GM12878 (cell line): Measurements from ENCODE around the gene ESRRB. TPM values are rescaled to one million over a fixed set of nuclear protein-coding genes. Genes with fewer than 3 reads are reported as not detected.

Experiments
- ATAC-seq: fragments of 200-7000 bp; cut with Tn5 transposase; 3 replicates; pipeline ENCODE4 v1.9.1; 2020; ENCODE audit warnings: mild to moderate bottlenecking, moderate library complexity
- BruUV-seq: library from RNA; stranded (reverse); fragments of 400-500 nt; replicated peaks from 2 replicates; lab custom pipeline; 2021; lab: Mats Ljungman, UMichigan
- CTCF ChIA-PET: fragments of 300-600 bp; sonication (Branson Sonifier 250); formaldehyde crosslinking; extraction: SDS; loops from one replicate; lab custom pipeline; 2021; ENCODE audit warnings: inconsistent platforms; lab: Yijun Ruan, JAX
- POLR2A ChIA-PET: fragments of 350-600 bp; formaldehyde crosslinking; extraction: SDS; loops from one replicate; lab custom pipeline; 2021; ENCODE audit warnings: inconsistent platforms; lab: Charles Lee
- RAD21 ChIA-PET: fragments of 300-600 bp; sonication (Branson Sonifier 250); formaldehyde crosslinking; loops from one replicate; lab custom pipeline; 2023; ENCODE audit warnings: antibody characterized with exemption; ENCODE audit not compliant: unreplicated experiment; lab: Charles Lee
- SMC1A ChIA-PET: fragments of 300-600 bp; sonication (Branson Sonifier 250); formaldehyde crosslinking; loops from one replicate; lab custom pipeline; 2023; ENCODE audit not compliant: unreplicated experiment, uncharacterized antibody; lab: Charles Lee
- DNase-seq: peaks from one replicate; pipeline ENCODE4 v3.0.0-alpha.2; 2011; ENCODE audit warnings: low read depth, low spot score
- FAIRE-seq: peaks from 3 replicates; lab custom pipeline; 2011; peaks lifted over from hg19 to GRCh38; lab: Jason Lieb, UNC
- H2AFZ ChIP-seq: 2 replicates; pipeline ENCODE4 v1.6.0; 2011; ENCODE audit warnings: low read depth, low read length, control low read depth; ENCODE audit not compliant: control insufficient read depth
- H3K27ac ChIP-seq: 2 replicates; pipeline ENCODE4 v1.5.1; 2011; ENCODE audit warnings: control low read depth; ENCODE audit not compliant: control insufficient read depth, insufficient read depth
- H3K27me3 ChIP-seq, 2 experiments: replicated peaks in 1 of 2; 2 replicates each; pipeline versions ENCODE4 v1.6.0 to v1.6.1; 2011; ENCODE audit warnings: low read length in 1 of 2; ENCODE audit not compliant: control insufficient read depth in 2 of 2, insufficient read depth in 2 of 2
- H3K36me3 ChIP-seq, 2 experiments: 2 replicates each; pipeline ENCODE4 v1.5.1; 2011; ENCODE audit warnings: low read length in 1 of 2; ENCODE audit not compliant: control insufficient read depth in 2 of 2, insufficient read depth in 2 of 2
- H3K4me1 ChIP-seq: 2 replicates; pipeline ENCODE4 v1.6.1; 2011; ENCODE audit warnings: mild to moderate bottlenecking, low read length, moderate library complexity, mixed read lengths; ENCODE audit not compliant: control insufficient read depth, insufficient read depth
- H3K4me2 ChIP-seq: 2 replicates; pipeline ENCODE4 v1.6.0; 2011; ENCODE audit warnings: control low read depth; ENCODE audit not compliant: control insufficient read depth, insufficient read depth
- H3K4me3 ChIP-seq: fragments of 200-600 bp; sonication (generic); 2 replicates; pipeline ENCODE4 v1.5.1; 2016
- H3K79me2 ChIP-seq: 2 replicates; pipeline ENCODE4 v1.6.0; 2011; ENCODE audit warnings: low read length; ENCODE audit not compliant: control insufficient read depth, insufficient read depth
- H3K9ac ChIP-seq: 2 replicates; pipeline ENCODE4 v1.8.0; 2011; ENCODE audit warnings: low read length, control low read depth, mixed read lengths; ENCODE audit not compliant: control insufficient read depth, insufficient read depth
- H3K9me3 ChIP-seq: replicated peaks from 3 replicates; pipeline ENCODE4 v1.5.1; 2011; ENCODE audit warnings: mild to moderate bottlenecking, low read length; ENCODE audit not compliant: control insufficient read depth, insufficient read depth
- H4K20me1 ChIP-seq: 2 replicates; pipeline ENCODE4 v1.6.0; 2011; ENCODE audit not compliant: control insufficient read depth, insufficient read depth
- CEBPB ChIP-seq, 2 experiments: fragments of 150-350 bp in 1 of 2; IDR thresholded peaks; 2 replicates each; pipeline ENCODE4 v1.6.1; 2012 to 2014; ENCODE audit warnings: low read depth in 2 of 2, low read length in 2 of 2, borderline replicate concordance in 1 of 2, inconsistent platforms in 1 of 2
- CREB1 ChIP-seq: IDR thresholded peaks from 2 replicates; pipeline ENCODE4 v1.6.1; 2012; ENCODE audit warnings: low read depth, mild to moderate bottlenecking, inconsistent platforms
- CREM ChIP-seq: IDR thresholded peaks from 2 replicates; pipeline ENCODE4 v1.6.1; 2014; ENCODE audit warnings: antibody characterized with exemption, low read depth
- EGR1 ChIP-seq, 2 experiments: IDR thresholded peaks; 1 replicate in 1 of 2; 2 replicates in 1 of 2; pipeline ENCODE4 v1.6.1; 2011 to 2012; ENCODE audit warnings: low read depth in 2 of 2, low read length in 2 of 2, borderline replicate concordance in 1 of 2, mild to moderate bottlenecking in 1 of 2, moderate library complexity in 1 of 2
- LARP7 ChIP-seq: fragments of 450-650 bp; IDR thresholded peaks from 2 replicates; pipeline ENCODE4 v1.6.1; 2017; ENCODE audit warnings: mild to moderate bottlenecking
- MXI1 ChIP-seq: fragments of 150-350 bp; IDR thresholded peaks from 2 replicates; pipeline ENCODE4 v1.6.1; 2011; ENCODE audit warnings: low read depth, mild to moderate bottlenecking, inconsistent platforms, low read length, improper control_type of control experiment
- MYC ChIP-seq: IDR thresholded peaks from 2 replicates; pipeline ENCODE4 v1.6.1; 2011; ENCODE audit warnings: mild to moderate bottlenecking, low read length, moderate library complexity, inconsistent platforms; ENCODE audit not compliant: insufficient read depth, insufficient replicate concordance, insufficient read length, severe bottlenecking
- NFYA ChIP-seq: IDR thresholded peaks from 2 replicates; pipeline ENCODE4 v1.6.1; 2011; ENCODE audit warnings: low read depth, mild to moderate bottlenecking, low read length, improper control_type of control experiment, borderline replicate concordance
- NFYB ChIP-seq: IDR thresholded peaks from 2 replicates; pipeline ENCODE4 v1.6.1; 2011; ENCODE audit warnings: low read depth, mild to moderate bottlenecking, low read length, improper control_type of control experiment, moderate library complexity; ENCODE audit not compliant: insufficient read depth
- NR2C2 ChIP-seq: IDR thresholded peaks from 2 replicates; pipeline ENCODE4 v1.6.1; 2011; ENCODE audit warnings: borderline replicate concordance, low read depth; ENCODE audit not compliant: control insufficient read depth, insufficient read length
- SIX5 ChIP-seq: IDR thresholded peaks from 2 replicates; pipeline ENCODE4 v1.6.1; 2011; ENCODE audit warnings: mild to moderate bottlenecking, low read depth, low read length, moderate library complexity; ENCODE audit not compliant: severe bottlenecking
- SMAD1 ChIP-seq: fragments of 450-650 bp; IDR thresholded peaks from 2 replicates; pipeline ENCODE4 v1.6.1; 2018; ENCODE audit warnings: mild to moderate bottlenecking, low read depth; ENCODE audit not compliant: partially characterized antibody
- TARDBP ChIP-seq: IDR thresholded peaks from 2 replicates; pipeline ENCODE4 v1.6.1; 2016; ENCODE audit warnings: borderline replicate concordance
- USF1 ChIP-seq: IDR thresholded peaks from 2 replicates; pipeline ENCODE4 v1.6.1; 2011; ENCODE audit warnings: borderline replicate concordance, low read depth, mild to moderate bottlenecking, moderate library complexity, mixed read lengths, low read length; ENCODE audit not compliant: insufficient read depth; ENCODE audit errors: extremely low read length
- ZBTB40 ChIP-seq: fragments of 450-650 bp; IDR thresholded peaks from 2 replicates; pipeline ENCODE4 v1.6.1; 2016; ENCODE audit warnings: mild to moderate bottlenecking, moderate library complexity, borderline replicate concordance
- WGBS: methylation state at CpG from one replicate; pipeline ENCODE4 v1.1.6; 2016; ENCODE audit warnings: low lambda C conversion rate; ENCODE audit not compliant: insufficient replicate concordance, insufficient coverage; ENCODE audit errors: missing lambda C conversion rate; 5-methylcytosine and 5-hydroxymethylcytosine counted together
- in situ Hi-C: fragments of 300-500 bp; cut with MboI; formaldehyde crosslinking; loops from 9 replicates; pipeline ENCODE4 v1.14.3; 2018; ENCODE audit warnings: mixed read lengths
- intact Hi-C: fragments of 100-400 bp; cut with micrococcal nuclease; formaldehyde crosslinking; loops from one replicate; pipeline ENCODE4 v1.14.2; 2022; ENCODE audit not compliant: unreplicated experiment
- polyA plus RNA-seq, 11 experiments: library from polyadenylated mRNA; depleted of rRNA in 4 of 11; unstranded in 6 of 11; stranded (reverse) in 5 of 11; fragments of >200 nt; fragmentation: Nextera tagmentation in 4 of 11; fragmentation: Illumina TruSeq in 1 of 11; extraction: Ambion mirVana in 4 of 11; extraction: Trizol in 1 of 11; gene quantifications; 1 replicate in 1 of 11; 2 replicates in 10 of 11; pipeline versions ENCODE4 v1.2.1 to v1.2.3, GENCODE V29; 2011 to 2016; ENCODE audit warnings: inconsistent platforms in 2 of 11, missing spikeins in 2 of 11, low read depth in 1 of 11
- total RNA-seq, 4 experiments: library from RNA; depleted of rRNA in 3 of 4; stranded (reverse); fragments of >200 nt in 3 of 4; fragmentation: Illumina TruSeq in 1 of 4; extraction: Trizol in 1 of 4; gene quantifications; 2 replicates each; pipeline versions ENCODE4 v1.2.1 to v1.2.3, GENCODE V29; 2013 to 2021

Gene ESRRB
- total and polyA plus RNA-seq, 10 of the 15 experiments (the other 5 are each of a cell fraction or from before 2014, with no cell fraction given), result 0.03 to 0.73 (median 0.11) TPM; not detected in 6

DNA sequence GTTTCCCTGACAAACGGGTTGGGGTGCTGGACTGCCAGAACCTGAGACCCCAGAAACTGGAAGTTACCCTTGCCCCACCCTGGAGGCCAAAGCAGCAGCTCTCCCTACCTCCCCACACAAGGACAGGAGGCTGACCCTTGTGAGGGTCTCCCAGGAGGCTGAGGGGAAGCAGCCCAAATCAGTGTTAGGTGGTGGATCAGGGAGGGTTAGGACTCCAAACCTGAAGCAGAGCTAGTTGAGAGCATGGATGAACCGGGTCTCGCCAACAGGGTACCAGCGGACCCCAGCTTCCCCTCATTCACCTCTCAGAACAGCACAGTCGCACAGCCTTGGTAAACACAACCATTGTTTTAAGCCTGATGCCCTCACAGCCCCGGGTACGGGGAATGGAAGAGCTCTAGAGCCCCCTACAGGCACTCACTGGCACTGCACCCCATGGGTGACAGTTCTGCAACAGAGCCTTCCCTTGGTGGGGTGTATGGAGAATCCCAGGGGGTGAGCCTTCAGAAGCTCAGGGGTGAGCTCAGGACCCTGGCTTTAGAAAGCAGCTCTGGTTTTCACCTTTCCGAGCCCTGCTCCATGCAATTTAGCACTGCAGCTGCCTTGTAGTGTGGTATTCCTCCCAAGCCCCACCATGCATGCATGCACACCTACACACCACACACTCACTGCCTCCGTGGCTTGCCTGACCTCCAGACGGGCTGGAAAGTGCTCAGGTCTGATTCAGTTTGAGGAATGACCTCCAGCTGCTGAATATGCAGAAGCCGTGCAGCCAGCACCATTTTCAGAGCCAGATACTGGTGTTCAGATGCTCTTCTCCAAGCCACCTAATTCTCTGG, 11.2 kb downstream of the ESRRB start:
- Histone ChIP-seq H3K79me2 (no peaks in the 10 kb centered on the region), H3K9ac (no peak overlapping the region), H3K4me1 (no peaks in the 10 kb centered on the region), H3K36me3 (no peaks in the 10 kb centered on the region), H3K9me3 (no peaks in the 10 kb centered on the region), H3K27me3 (no peaks in the 10 kb centered on the region), H3K4me2 (no peak overlapping the region), H2AFZ (no peak overlapping the region; the same call in 1 of the 2 replicates), H3K4me3 (no peak overlapping the region), H3K27ac (no peak overlapping the region), H4K20me1 (no peaks in the 10 kb centered on the region)
- ChIA-PET CTCF (interaction anchor here (0.6 to 4.9 kb wide), 34 partner anchors 9 to 1141 kb away, joined by 3 to 72 read pairs (median 4); partner anchors contain the start of genes IFT43 and TGFB3), RAD21 (interaction anchor here (0.7 to 4.7 kb wide), 8 partner anchors 31 to 678 kb away, joined by 3 to 81 read pairs (median 4); no protein-coding TSS in a partner anchor), POLR2A (no interaction called here), SMC1A (interaction anchor here (0.7 to 4.3 kb wide), 13 partner anchors 9 to 677 kb away, joined by 3 to 60 read pairs (median 4); no protein-coding TSS in a partner anchor)
- intact Hi-C loops (loop anchor here (1.0 to 10.0 kb wide), 4 partner anchors 34 to 482 kb away; no protein-coding TSS in a partner anchor), in situ Hi-C loops (loop anchor here (10.0 kb wide), 1 partner anchor 672 kb away; no protein-coding TSS in a partner anchor)
- FAIRE-seq, result peak; percentile 96
- peak; percentile 7 for DNase-seq
- peak; percentile 99 for ATAC-seq
- no TSS peak for BruUV-seq
- 9% methylated on average over 11 of the region's 11 CpGs for WGBS
- no peak for TF ChIP-seq CEBPB (IDR thresholded peaks at IDR 0.05; ENCODE audit: borderline replicate concordance in 1 of 2, low read depth in 2 of 2, low read length in 2 of 2)
- TF ChIP-seq ZBTB40, result no peak
- TF ChIP-seq NFYA, result no peak
- TF ChIP-seq LARP7, result no peak
- no peak for TF ChIP-seq SMAD1
- TF ChIP-seq TARDBP, result no peak
- TF ChIP-seq USF1, result no peak
- TF ChIP-seq CREB1, result no peak
- TF ChIP-seq NR2C2, result no peak
- no peak for TF ChIP-seq MYC
- TF ChIP-seq MXI1, result 0 out of 2 replicates have a peak, but pooled peaks have one; percentile 26
- TF ChIP-seq SIX5, result no peak
- TF ChIP-seq EGR1 (IDR thresholded peaks at IDR 0.05; ENCODE audit: borderline replicate concordance in 1 of 2, low read depth in 2 of 2, low read length in 2 of 2), result no peak
- TF ChIP-seq NFYB, result no peak
- TF ChIP-seq CREM, result no peak
